HEK293T (cell line): ENCODE data around the gene ALK.

Experiments
- BHLHE40 ChIP-seq: fragments of 450-650 bp; IDR thresholded peaks from 2 replicates; pipeline ENCODE4 v1.6.1; 2016; ENCODE audit warnings: mild to moderate bottlenecking, moderate library complexity, borderline replicate concordance
- ELF4 ChIP-seq: fragments of 450-650 bp; IDR thresholded peaks from 2 replicates; pipeline ENCODE4 v1.6.1; 2017; ENCODE audit warnings: antibody characterized with exemption
- FOXA1 ChIP-seq: fragments of 450-650 bp; IDR thresholded peaks from 2 replicates; pipeline ENCODE4 v1.6.1; 2016; ENCODE audit warnings: mild to moderate bottlenecking
- FOXK2 ChIP-seq: fragments of 450-650 bp; IDR thresholded peaks from 2 replicates; pipeline ENCODE4 v1.6.1; 2016; ENCODE audit warnings: mild to moderate bottlenecking
- FOXM1 ChIP-seq: fragments of 450-650 bp; IDR thresholded peaks from 2 replicates; pipeline ENCODE4 v1.6.1; 2017; ENCODE audit warnings: mild to moderate bottlenecking, borderline replicate concordance
- HDGF ChIP-seq: fragments of 450-650 bp; IDR thresholded peaks from 2 replicates; pipeline ENCODE4 v1.6.1; 2017; ENCODE audit warnings: antibody characterized with exemption, borderline replicate concordance
- NFRKB ChIP-seq: fragments of 450-650 bp; IDR thresholded peaks from 2 replicates; pipeline ENCODE4 v1.6.1; 2016; ENCODE audit warnings: mild to moderate bottlenecking, moderate library complexity
- SP1 ChIP-seq: fragments of 450-650 bp; IDR thresholded peaks from 2 replicates; pipeline ENCODE4 v1.6.1; 2017
- SUZ12 ChIP-seq: fragments of 450-650 bp; IDR thresholded peaks from 2 replicates; pipeline ENCODE4 v1.6.1; 2016; ENCODE audit warnings: mild to moderate bottlenecking

- TF ChIP-seq FOXK2 (no peak), FOXM1 (no peak), ELF4 (no peak), BHLHE40 (no peak), SP1 (no peak), FOXA1 (no peak), NFRKB (no peak), SUZ12 (no peak), HDGF (no peak)
Observed at GRCh38 chr2:29549069-29549380, 372.4 kb downstream of the ALK start.
